ENCODE data around the gene EMX2.
"Not testable (repeated sequence)": the region's sequence is repeated elsewhere in the genome, so short reads cannot be mapped to it uniquely, and the experiment has no call there.

The EMX2 gene

DNA sequence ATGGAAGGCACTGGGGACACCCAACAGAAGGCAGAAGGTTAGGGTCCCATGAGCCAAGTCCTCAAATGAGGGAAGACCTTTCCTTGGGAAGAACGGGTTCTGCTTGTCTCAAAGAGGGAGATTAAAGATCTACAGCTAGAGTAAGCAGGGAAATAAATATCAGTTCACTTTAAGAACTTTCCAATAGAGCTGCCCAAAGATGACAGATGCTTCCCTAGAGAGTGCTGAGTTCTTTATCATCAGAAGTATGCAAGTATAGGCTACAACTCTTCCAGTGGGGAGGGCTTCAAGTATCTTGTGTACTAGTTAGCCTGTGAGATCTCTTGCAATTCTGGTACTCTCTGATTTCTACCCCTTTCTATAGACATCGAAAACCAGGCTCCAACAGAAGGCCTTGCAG lies 39.4 kb downstream of the EMX2 start:
- no peak for DNase-seq (ENCODE audit: low read depth in 2 of 2)
- TF ChIP-seq, protein P1, sequence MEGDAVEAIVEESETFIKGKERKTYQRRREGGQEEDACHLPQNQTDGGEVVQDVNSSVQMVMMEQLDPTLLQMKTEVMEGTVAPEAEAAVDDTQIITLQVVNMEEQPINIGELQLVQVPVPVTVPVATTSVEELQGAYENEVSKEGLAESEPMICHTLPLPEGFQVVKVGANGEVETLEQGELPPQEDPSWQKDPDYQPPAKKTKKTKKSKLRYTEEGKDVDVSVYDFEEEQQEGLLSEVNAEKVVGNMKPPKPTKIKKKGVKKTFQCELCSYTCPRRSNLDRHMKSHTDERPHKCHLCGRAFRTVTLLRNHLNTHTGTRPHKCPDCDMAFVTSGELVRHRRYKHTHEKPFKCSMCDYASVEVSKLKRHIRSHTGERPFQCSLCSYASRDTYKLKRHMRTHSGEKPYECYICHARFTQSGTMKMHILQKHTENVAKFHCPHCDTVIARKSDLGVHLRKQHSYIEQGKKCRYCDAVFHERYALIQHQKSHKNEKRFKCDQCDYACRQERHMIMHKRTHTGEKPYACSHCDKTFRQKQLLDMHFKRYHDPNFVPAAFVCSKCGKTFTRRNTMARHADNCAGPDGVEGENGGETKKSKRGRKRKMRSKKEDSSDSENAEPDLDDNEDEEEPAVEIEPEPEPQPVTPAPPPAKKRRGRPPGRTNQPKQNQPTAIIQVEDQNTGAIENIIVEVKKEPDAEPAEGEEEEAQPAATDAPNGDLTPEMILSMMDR (IDR thresholded peaks at IDR 0.05; ENCODE audit: low read depth, low read length): no peak
- no peak overlapping the region for H3K4me3 ChIP-seq (replicated peaks in 1 of 2; ENCODE audit: low read depth in 2 of 2, low read length in 2 of 2)

DNA sequence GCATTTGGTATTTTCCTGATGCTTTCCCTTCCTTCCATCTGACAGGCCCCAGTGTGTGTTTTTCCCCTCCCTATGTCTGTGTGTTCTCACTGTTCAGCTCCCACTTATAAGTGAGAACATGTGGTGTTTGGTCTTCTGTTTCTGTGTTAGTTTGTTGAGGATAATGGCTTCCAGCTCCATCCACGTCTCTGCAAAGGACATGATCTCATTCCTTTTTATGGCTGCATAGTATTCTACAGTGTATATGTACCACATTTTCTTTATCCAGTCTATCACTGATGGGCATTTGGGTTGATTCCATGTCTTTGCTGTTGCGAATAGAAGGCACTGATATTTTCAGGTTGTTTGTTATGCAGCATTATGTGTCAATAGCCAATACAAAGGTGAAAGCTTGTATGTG lies 42.3 kb downstream of the EMX2 start:
- DNase-seq (ENCODE audit: low read depth in 2 of 2); H3K4me3 ChIP-seq (replicated peaks in 1 of 2; ENCODE audit: low read depth in 2 of 2, low read length in 2 of 2): not testable (repeated sequence)

DNA sequence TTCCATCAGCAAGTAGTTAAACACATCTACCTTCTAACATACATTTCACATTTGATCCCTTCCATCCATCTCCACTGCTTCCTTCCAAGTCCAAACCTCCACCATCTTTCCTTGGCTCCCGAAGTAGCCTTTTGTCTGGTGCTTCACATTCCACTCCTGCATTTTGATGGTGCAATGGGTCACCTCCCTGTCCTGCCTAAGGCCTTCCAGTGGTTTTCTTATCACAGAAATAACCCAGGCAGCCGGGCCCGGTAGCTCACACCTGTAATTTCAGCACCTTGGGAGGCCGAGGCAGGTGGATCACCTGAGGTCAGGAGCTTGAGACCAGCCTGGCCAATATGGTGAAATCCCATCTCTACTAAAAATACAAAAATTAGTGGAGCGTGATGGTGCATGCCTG lies 44.5 kb downstream of the EMX2 start:
- DNase-seq (ENCODE audit: low read depth in 2 of 2): no peak
- no peak overlapping the region for H3K4me3 ChIP-seq (replicated peaks in 1 of 2; ENCODE audit: low read depth in 2 of 2, low read length in 2 of 2)
- TF ChIP-seq, protein P1 (IDR thresholded peaks at IDR 0.05; ENCODE audit: low read depth, low read length): no peak

DNA sequence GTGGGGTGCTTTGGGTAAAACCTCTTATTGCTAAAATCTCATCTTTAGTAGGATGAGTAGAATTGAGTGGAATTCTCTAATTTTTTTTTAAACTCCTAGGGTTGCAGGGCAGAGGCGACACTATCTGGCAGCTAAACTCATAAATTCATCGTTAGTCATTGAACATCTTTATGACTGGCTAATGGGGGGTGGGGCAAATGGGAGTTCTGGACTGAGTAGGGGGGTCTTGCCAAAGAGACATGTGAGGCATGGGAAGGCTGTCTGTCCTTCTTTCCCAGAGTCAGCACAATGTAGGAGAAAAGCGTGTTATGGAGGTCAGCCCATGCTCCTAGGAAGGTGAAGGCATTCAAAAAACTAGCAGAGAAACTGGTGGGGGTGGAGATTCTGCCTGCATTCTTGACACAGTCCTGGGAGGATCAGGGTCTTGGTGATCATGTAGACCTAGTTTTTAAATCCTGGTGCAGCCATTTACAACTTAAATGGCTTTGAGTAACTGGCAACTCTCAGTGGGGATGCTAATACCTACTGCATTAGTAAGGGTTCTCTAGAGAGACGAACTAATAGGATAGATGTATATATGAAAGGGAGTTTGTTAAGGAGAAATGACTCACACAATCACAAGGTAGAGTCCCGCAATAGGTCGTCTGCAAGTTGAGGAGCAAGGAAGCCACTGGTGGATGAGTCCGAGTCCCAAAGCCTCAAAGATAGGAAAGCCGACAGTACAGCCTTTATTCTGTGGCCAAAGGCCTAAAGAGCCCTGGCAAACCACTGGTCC lies 47.7 kb downstream of the EMX2 start:
- no peak for DNase-seq (ENCODE audit: low read depth in 2 of 2)
- TF ChIP-seq, protein P1 (IDR thresholded peaks at IDR 0.05; ENCODE audit: low read depth, low read length): no peak
- H3K4me3 ChIP-seq (replicated peaks in 1 of 2; ENCODE audit: low read depth in 2 of 2, low read length in 2 of 2): no peak overlapping the region

DNA sequence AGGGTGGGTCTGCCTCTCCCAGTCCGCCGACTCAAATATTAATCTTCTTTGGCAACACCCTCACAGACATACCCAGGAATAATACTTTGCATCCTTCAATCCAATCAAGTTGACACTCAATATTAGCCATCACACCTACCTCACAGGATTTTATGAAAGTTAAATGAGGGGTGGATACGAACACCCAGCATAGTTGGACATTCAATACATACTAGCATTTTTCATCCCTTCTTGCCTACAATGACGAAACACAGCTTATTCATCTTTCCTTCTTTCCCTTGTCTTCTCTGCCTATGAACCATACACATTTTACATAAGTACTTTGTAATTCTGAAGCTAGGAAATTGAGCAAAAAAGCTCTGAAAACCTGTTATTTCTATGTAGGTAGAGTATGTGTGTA lies 48.5 kb downstream of the EMX2 start:
- TF ChIP-seq, protein P1 (IDR thresholded peaks at IDR 0.05; ENCODE audit: low read depth, low read length): no peak
- no peak for DNase-seq (ENCODE audit: low read depth in 2 of 2)
- H3K4me3 ChIP-seq (replicated peaks in 1 of 2; ENCODE audit: low read depth in 2 of 2, low read length in 2 of 2): no peak overlapping the region

DNA sequence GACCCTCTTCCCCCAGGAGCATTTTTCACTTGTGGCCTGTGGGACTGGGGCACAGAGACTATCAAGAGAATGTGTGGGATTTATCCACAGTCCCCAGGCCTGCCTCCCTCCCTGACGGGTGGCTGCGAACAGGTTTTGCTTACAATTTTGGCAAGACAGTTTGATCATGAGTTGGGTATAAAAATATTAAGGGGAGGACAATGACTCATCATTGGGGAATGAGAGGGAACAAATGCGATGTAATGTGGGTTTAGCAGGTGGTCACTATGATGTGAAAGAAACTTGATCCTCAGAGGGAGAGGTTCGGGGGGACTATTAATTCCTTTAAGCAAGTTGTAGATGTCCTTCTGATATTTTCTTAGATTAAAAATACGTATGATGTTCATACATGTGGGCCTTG lies 52.2 kb downstream of the EMX2 start:
- H3K4me3 ChIP-seq (replicated peaks in 1 of 2; ENCODE audit: low read depth in 2 of 2, low read length in 2 of 2): no peak overlapping the region
- TF ChIP-seq, protein P1 (IDR thresholded peaks at IDR 0.05; ENCODE audit: low read depth, low read length): no peak
- DNase-seq (ENCODE audit: low read depth in 2 of 2): peak in 1 of 2 donors; percentile 2

DNA sequence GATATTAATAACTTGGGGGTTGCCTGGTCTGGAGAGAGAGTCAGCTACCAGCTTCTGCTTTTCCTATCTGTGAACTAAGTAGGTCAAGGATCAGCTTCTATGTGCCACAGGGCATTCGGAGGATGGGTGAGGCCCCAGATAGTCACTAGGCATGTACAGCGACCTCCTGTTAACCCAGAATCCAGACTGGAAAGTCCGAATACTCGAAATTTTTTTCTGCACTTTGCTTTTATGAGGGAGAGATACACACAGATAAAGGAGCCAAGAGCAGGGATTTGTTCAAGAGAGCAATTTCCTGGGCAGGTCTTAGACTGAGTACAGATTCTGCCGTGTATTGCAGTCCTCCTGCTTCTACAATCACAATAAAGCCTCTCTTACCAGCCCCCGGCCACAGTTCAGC lies 54.2 kb downstream of the EMX2 start:
- no peak for DNase-seq (ENCODE audit: low read depth in 2 of 2)
- TF ChIP-seq, protein P1 (IDR thresholded peaks at IDR 0.05; ENCODE audit: low read depth, low read length): no peak
- no peak overlapping the region for H3K4me3 ChIP-seq (replicated peaks in 1 of 2; ENCODE audit: low read depth in 2 of 2, low read length in 2 of 2)
